Measurements from ENCODE around the gene WDR45B. TPM values are rescaled to one million over a fixed set of nuclear protein-coding genes. Genes with fewer than 3 reads are reported as not detected.
A peak's percentile ranks its signal among the peaks of the same experiment; 100 is the strongest.

WDR45B gene
- total RNA-seq, 1 experiment from 2014 or later: 96.5 TPM

DNA sequence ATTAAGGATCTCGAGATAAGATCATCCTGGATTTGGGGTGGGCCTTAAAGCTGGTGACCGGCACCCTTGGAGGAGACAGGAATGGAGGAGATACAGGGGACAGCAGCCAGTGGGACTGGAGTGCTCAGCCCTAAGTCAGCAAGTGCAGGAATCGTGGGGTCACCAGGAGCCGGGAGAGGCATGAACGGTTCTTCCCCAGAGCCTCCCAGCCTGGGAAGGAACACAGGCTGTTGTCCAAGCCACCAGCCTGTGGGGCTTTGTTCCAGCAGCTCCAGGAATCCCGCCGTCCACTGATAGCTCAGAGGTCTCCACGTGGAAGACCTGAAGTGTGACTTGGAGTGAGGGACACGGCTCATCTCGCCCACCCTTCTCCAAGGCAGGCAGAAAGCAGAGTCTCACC lies 2.5 kb upstream of the WDR45B start:
- Mint-ChIP-seq H3K9me3 (no peaks in the 10 kb centered on the region), H3K36me3 (no peaks in the 10 kb centered on the region), H3K4me1 (peaks cover 16% of the 10 kb centered on the region), H3K4me3 (no peak overlapping the region), H3K27ac (no peak overlapping the region), H3K27me3 (ENCODE audit: low read depth) (peaks cover 8% of the 10 kb centered on the region)
- ATAC-seq: no peak
- CTCF ChIA-PET: no interaction called here
- POLR2A ChIA-PET: no interaction called here
- no peak for DNase-seq (ENCODE audit: low spot score)
- TF ChIP-seq, protein P1, sequence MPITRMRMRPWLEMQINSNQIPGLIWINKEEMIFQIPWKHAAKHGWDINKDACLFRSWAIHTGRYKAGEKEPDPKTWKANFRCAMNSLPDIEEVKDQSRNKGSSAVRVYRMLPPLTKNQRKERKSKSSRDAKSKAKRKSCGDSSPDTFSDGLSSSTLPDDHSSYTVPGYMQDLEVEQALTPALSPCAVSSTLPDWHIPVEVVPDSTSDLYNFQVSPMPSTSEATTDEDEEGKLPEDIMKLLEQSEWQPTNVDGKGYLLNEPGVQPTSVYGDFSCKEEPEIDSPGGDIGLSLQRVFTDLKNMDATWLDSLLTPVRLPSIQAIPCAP (CRISPR knock-in tag; IDR thresholded peaks at IDR 0.05): no peak
- TF ChIP-seq JAZF1 (CRISPR knock-in tag; IDR thresholded peaks at IDR 0.05) (no peak), ATF3 (CRISPR knock-in tag; conservative IDR thresholded peaks at IDR 0.05) (no peak), TEAD4 (CRISPR knock-in tag; IDR thresholded peaks at IDR 0.05) (no peak), EMX1 (CRISPR knock-in tag; IDR thresholded peaks at IDR 0.05) (no peak), OVOL2 (CRISPR knock-in tag; IDR thresholded peaks at IDR 0.05; ENCODE audit: borderline replicate concordance) (no peak), GTF2I (CRISPR knock-in tag; conservative IDR thresholded peaks at IDR 0.05) (no peak), ERG (CRISPR knock-in tag; IDR thresholded peaks at IDR 0.05) (no peak), SMAD3 (CRISPR knock-in tag; IDR thresholded peaks at IDR 0.05; ENCODE audit: borderline replicate concordance) (no peak), AR (CRISPR knock-in tag; IDR thresholded peaks at IDR 0.05) (no peak), ZNF121 (CRISPR knock-in tag; IDR thresholded peaks at IDR 0.05) (no peak)
- TF ChIP-seq, protein P2, sequence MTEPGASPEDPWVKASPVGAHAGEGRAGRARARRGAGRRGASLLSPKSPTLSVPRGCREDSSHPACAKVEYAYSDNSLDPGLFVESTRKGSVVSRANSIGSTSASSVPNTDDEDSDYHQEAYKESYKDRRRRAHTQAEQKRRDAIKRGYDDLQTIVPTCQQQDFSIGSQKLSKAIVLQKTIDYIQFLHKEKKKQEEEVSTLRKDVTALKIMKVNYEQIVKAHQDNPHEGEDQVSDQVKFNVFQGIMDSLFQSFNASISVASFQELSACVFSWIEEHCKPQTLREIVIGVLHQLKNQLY (CRISPR knock-in tag; IDR thresholded peaks at IDR 0.05): no peak

- POLR2A ChIA-PET: no interaction called here
- Mint-ChIP-seq H3K4me3 (peak overlapping the region; percentile 59), H3K36me3 (no peaks in the 10 kb centered on the region; the same call in none of the 2 replicates), H3K27ac (no peak overlapping the region), H3K9me3 (no peaks in the 10 kb centered on the region), H3K27me3 (ENCODE audit: low read depth) (peaks cover 8% of the 10 kb centered on the region), H3K4me1 (peaks cover 17% of the 10 kb centered on the region)
- DNase-seq (ENCODE audit: low spot score) (no peak), ATAC-seq (no peak)
- CTCF ChIA-PET: no interaction called here
- no peak for TF ChIP-seq ZNF232 (CRISPR knock-in tag; IDR thresholded peaks at IDR 0.05)
- TF ChIP-seq JUN (CRISPR knock-in tag; IDR thresholded peaks at IDR 0.05): no peak
- TF ChIP-seq SMAD3 (CRISPR knock-in tag; IDR thresholded peaks at IDR 0.05; ENCODE audit: borderline replicate concordance): no peak
- TF ChIP-seq, protein P3, sequence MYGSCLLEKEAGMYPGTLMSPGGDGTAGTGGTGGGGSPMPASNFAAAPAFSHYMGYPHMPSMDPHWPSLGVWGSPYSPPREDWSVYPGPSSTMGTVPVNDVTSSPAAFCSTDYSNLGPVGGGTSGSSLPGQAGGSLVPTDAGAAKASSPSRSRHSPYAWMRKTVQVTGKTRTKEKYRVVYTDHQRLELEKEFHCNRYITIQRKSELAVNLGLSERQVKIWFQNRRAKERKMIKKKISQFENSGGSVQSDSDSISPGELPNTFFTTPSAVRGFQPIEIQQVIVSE (CRISPR knock-in tag; IDR thresholded peaks at IDR 0.05; ENCODE audit: borderline replicate concordance): no peak
- TF ChIP-seq HMGA2 (CRISPR knock-in tag; IDR thresholded peaks at IDR 0.05): no peak
- no peak for TF ChIP-seq MYBL2 (CRISPR knock-in tag; IDR thresholded peaks at IDR 0.05)
- TF ChIP-seq, protein P4, sequence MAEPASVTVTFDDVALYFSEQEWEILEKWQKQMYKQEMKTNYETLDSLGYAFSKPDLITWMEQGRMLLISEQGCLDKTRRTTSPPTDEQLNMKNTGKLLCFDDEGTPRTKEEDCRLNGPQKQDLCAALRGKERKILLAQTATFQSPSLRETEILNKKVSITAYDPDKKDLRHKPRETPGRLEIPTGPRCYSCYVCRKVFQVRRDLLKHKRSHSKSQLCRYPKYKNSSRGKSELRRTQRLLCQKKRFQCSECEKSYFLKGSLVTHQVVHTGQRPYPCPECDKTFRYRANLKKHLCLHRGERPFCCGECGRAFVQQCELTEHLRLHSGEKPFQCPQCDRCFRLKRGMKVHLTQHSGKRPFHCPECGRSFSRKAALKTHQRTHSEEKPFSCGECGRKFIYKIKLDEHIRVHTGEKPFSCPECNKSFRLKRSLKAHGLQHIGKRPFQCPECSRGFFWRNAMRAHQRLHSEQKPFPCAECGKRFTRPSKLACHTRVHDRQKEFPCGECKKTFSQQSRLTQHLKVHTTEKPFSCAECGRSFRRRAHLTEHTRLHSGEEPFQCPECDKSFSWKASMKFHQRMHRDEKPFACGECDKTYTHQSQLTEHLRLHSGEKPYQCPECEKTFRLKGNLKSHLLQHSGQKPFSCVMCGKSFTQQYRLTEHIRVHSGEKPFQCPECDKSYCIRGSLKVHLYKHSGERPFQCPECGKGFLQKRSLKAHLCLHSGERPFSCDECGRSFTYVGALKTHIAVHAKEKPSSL (CRISPR knock-in tag; conservative IDR thresholded peaks at IDR 0.05): no peak
These were observed 1.4 kb upstream of the WDR45B start for GRCh38 chr17:82649501-82650261.
